ENCODE results near the gene NDC80. TPM values are rescaled to one million over a fixed set of nuclear protein-coding genes. Genes with fewer than 3 reads are reported as not detected.

The NDC80 gene
- total RNA-seq, 4 donors from 2014 or later, result 0.31 to 0.77 (median 0.54) TPM; not detected in 1

- TF ChIP-seq POLR2A (IDR thresholded peaks at IDR 0.05) (no peak), EP300 (IDR thresholded peaks at IDR 0.05) (no peak), POLR2AphosphoS5 (IDR thresholded peaks at IDR 0.05) (no peak)
- TF ChIP-seq, protein P1, sequence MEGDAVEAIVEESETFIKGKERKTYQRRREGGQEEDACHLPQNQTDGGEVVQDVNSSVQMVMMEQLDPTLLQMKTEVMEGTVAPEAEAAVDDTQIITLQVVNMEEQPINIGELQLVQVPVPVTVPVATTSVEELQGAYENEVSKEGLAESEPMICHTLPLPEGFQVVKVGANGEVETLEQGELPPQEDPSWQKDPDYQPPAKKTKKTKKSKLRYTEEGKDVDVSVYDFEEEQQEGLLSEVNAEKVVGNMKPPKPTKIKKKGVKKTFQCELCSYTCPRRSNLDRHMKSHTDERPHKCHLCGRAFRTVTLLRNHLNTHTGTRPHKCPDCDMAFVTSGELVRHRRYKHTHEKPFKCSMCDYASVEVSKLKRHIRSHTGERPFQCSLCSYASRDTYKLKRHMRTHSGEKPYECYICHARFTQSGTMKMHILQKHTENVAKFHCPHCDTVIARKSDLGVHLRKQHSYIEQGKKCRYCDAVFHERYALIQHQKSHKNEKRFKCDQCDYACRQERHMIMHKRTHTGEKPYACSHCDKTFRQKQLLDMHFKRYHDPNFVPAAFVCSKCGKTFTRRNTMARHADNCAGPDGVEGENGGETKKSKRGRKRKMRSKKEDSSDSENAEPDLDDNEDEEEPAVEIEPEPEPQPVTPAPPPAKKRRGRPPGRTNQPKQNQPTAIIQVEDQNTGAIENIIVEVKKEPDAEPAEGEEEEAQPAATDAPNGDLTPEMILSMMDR (IDR thresholded peaks at IDR 0.05), result no peak
- H3K9me3 ChIP-seq, result no peaks in the 10 kb centered on the region
- H3K36me3 ChIP-seq, result peaks cover 0 to 8% of the 10 kb centered on the region in 2 donors
- ATAC-seq, result no peak
- H3K4me1 ChIP-seq, result peaks cover 0 to 14% (median 0%) of the 10 kb centered on the region in 3 donors
- H3K27ac ChIP-seq, result no peak overlapping the region
- H3K4me3 ChIP-seq, result no peak overlapping the region
- WGBS, 2 donors (ENCODE audit: low coverage in 1 of 2), result 39 to 66% methylated on average over 3 to 4 of the region's 4 CpGs
- no peaks in the 10 kb centered on the region for H3K27me3 ChIP-seq
Measured at GRCh38 chr18:2536493-2536892, 34.9 kb upstream of the NDC80 start.

- TF ChIP-seq POLR2AphosphoS5 (IDR thresholded peaks at IDR 0.05) (no peak), POLR2A (IDR thresholded peaks at IDR 0.05) (no peak), EP300 (IDR thresholded peaks at IDR 0.05) (no peak)
- TF ChIP-seq, protein P1 (IDR thresholded peaks at IDR 0.05), result no peak
- H3K4me1 ChIP-seq, result peaks cover 0 to 14% (median 0%) of the 10 kb centered on the region in 3 donors
- H3K27ac ChIP-seq, result no peak overlapping the region
- H3K27me3 ChIP-seq, result no peaks in the 10 kb centered on the region
- WGBS, 2 donors (ENCODE audit: low coverage in 1 of 2), result 33 to 48% methylated on average over 3 of the region's 3 CpGs
- ATAC-seq, result no peak
- no peaks in the 10 kb centered on the region for H3K9me3 ChIP-seq
- H3K36me3 ChIP-seq, result peaks cover 0 to 4% of the 10 kb centered on the region in 2 donors
- no peak overlapping the region for H3K4me3 ChIP-seq
Measured at GRCh38 chr18:2537296-2537695, 34.1 kb upstream of the NDC80 start.

DNA sequence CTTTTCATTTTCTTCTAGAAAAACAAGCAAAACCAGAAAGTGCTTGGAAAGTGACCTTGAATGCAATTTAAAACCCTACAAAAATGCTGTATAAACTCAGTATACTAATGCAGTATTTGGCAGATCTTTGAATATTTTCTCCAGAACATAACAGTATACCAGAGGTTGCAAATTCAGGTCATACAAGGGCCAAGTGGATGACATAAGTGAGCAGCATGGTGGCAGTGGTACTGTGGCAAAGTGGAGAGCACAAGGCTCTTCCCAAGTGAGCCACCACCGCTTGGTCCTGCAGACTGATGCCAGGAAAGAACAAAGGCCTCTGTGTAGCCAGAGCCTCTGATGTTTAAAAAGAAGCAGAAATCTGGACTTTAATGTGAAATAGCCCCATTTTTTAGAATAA, 33.1 kb upstream of the NDC80 start:
- Histone ChIP-seq H3K27ac (no peak overlapping the region), H3K27me3 (no peaks in the 10 kb centered on the region), H3K4me1 (peaks cover 0 to 14% (median 0%) of the 10 kb centered on the region in 3 donors), H3K9me3 (no peaks in the 10 kb centered on the region), H3K4me3 (no peak overlapping the region), H3K36me3 (no peaks in the 10 kb centered on the region)
- TF ChIP-seq, protein P1 (IDR thresholded peaks at IDR 0.05), result no peak
- TF ChIP-seq EP300 (IDR thresholded peaks at IDR 0.05) (no peak), POLR2AphosphoS5 (IDR thresholded peaks at IDR 0.05) (no peak), POLR2A (IDR thresholded peaks at IDR 0.05) (no peak)
- WGBS, 2 donors (ENCODE audit: low coverage in 1 of 2), result 88 to 100% methylated on average over 1 of the region's 1 CpG
- ATAC-seq, result no peak

- no peaks in the 10 kb centered on the region for H3K9me3 ChIP-seq
- peaks cover 0 to 2% of the 10 kb centered on the region in 2 donors for H3K36me3 ChIP-seq
- H3K27me3 ChIP-seq, result no peaks in the 10 kb centered on the region
- TF ChIP-seq POLR2AphosphoS5 (IDR thresholded peaks at IDR 0.05) (no peak), POLR2A (IDR thresholded peaks at IDR 0.05) (no peak), EP300 (IDR thresholded peaks at IDR 0.05) (no peak)
- TF ChIP-seq, protein P1 (IDR thresholded peaks at IDR 0.05), result no peak
- H3K4me1 ChIP-seq, result peaks cover 0 to 14% (median 0%) of the 10 kb centered on the region in 3 donors
- no peak for ATAC-seq
- H3K4me3 ChIP-seq, result no peak overlapping the region
- WGBS, 2 donors (ENCODE audit: low coverage in 1 of 2), result 62 to 77% methylated on average over 1 of the region's 1 CpG
- no peak overlapping the region for H3K27ac ChIP-seq
Measured at GRCh38 chr18:2538844-2539243, 32.5 kb upstream of the NDC80 start.

GRCh38 chr18:2540575-2540974, 30.8 kb upstream of the NDC80 start:
- Histone ChIP-seq H3K36me3 (peaks cover 0 to 4% of the 10 kb centered on the region in 2 donors), H3K4me1 (peaks cover 0 to 14% (median 0%) of the 10 kb centered on the region in 3 donors), H3K27ac (no peak overlapping the region), H3K4me3 (no peak overlapping the region), H3K27me3 (no peaks in the 10 kb centered on the region), H3K9me3 (no peaks in the 10 kb centered on the region)
- no peak for ATAC-seq
- 79 to 93% methylated on average over 3 to 4 of the region's 4 CpGs for WGBS, 2 donors (ENCODE audit: low coverage in 1 of 2)
- TF ChIP-seq POLR2A (IDR thresholded peaks at IDR 0.05) (no peak), EP300 (IDR thresholded peaks at IDR 0.05) (no peak), POLR2AphosphoS5 (IDR thresholded peaks at IDR 0.05) (no peak)
- TF ChIP-seq, protein P1 (IDR thresholded peaks at IDR 0.05), result no peak
